ENCODE data around the gene FASTKD3.
A peak's percentile ranks its signal among the peaks of the same experiment; 100 is the strongest.

The FASTKD3 gene

GRCh38 chr5:7852988-7853387, 15.8 kb downstream of the FASTKD3 start:
- Histone ChIP-seq H3K9me3 (replicated peaks in 1 of 2; ENCODE audit: control insufficient read depth in 2 of 2, insufficient read depth in 1 of 2, low read depth in 1 of 2, low read length in 2 of 2) (peaks cover 3% of the 10 kb centered on the region in 2 donors), H2BK120ac (ENCODE audit: low read depth, low read length) (no peak overlapping the region), H3K14ac (ENCODE audit: low read length) (no peak overlapping the region), H4K91ac (ENCODE audit: low read depth, low read length, poor library complexity) (no peak overlapping the region), H3K36me3 (replicated peaks in 1 of 2; ENCODE audit: control insufficient read depth in 2 of 2, insufficient read depth in 2 of 2, low read length in 2 of 2) (peaks cover 4 to 6% of the 10 kb centered on the region in 2 donors), H3K9ac (ENCODE audit: low read depth, low read length, poor library complexity) (no peak overlapping the region), H3K4me3 (ENCODE audit: low read length in 2 of 2) (no peak overlapping the region), H2AFZ (ENCODE audit: low read length) (no peak overlapping the region), H3K27me3 (ENCODE audit: control insufficient read depth in 3 of 3, insufficient read depth in 3 of 3, low read depth in 1 of 3, low read length in 3 of 3) (peaks cover 0 to 17% (median 5%) of the 10 kb centered on the region in 3 experiments), H4K8ac (ENCODE audit: low read depth, low read length) (no peak overlapping the region), H2BK5ac (ENCODE audit: low read length) (no peak overlapping the region), H3K18ac (ENCODE audit: low read length) (no peak overlapping the region), H3K23ac (ENCODE audit: low read depth, low read length, poor library complexity) (no peak overlapping the region), H2BK15ac (ENCODE audit: low read length) (no peak overlapping the region), H3K4ac (ENCODE audit: low read length) (no peak overlapping the region), H2BK12ac (ENCODE audit: low read length) (no peak overlapping the region), H2AK5ac (ENCODE audit: low read depth, low read length) (no peak overlapping the region), H3K79me1 (ENCODE audit: low read depth, low read length) (no peaks in the 10 kb centered on the region), H3K27ac (replicated peaks; ENCODE audit: low read length) (no peak overlapping the region), H3K4me1 (ENCODE audit: control insufficient read depth in 2 of 2, insufficient read depth in 1 of 2, low read depth in 1 of 2, low read length in 2 of 2) (peaks cover 3 to 5% of the 10 kb centered on the region in 2 donors), H3K4me2 (ENCODE audit: insufficient read depth, low read length, poor library complexity, severe bottlenecking) (no peak overlapping the region)
- no CpG with 5 or more reads among the region's 2 CpGs for WGBS, 2 donors (ENCODE audit: extremely low coverage in 2 of 2, insufficient read length in 2 of 2, insufficient replicate concordance in 1 of 2)
- no peak for DNase-seq (ENCODE audit: low spot score)

- no peak overlapping the region for H3K14ac ChIP-seq (ENCODE audit: low read length)
- H4K91ac ChIP-seq (ENCODE audit: low read depth, low read length, poor library complexity) = no peak overlapping the region
- no peak overlapping the region for H2BK15ac ChIP-seq (ENCODE audit: low read length)
- no peak overlapping the region for H3K27ac ChIP-seq (replicated peaks; ENCODE audit: low read length)
- no peak overlapping the region for H2BK120ac ChIP-seq (ENCODE audit: low read depth, low read length)
- peak overlapping the region; percentile 23 for H2AK5ac ChIP-seq (ENCODE audit: low read depth, low read length)
- H4K8ac ChIP-seq (ENCODE audit: low read depth, low read length) = no peak overlapping the region
- H3K79me1 ChIP-seq (ENCODE audit: low read depth, low read length) = no peaks in the 10 kb centered on the region
- no CpG with 5 or more reads among the region's 1 CpG for WGBS, 2 donors (ENCODE audit: extremely low coverage in 2 of 2, insufficient read length in 2 of 2, insufficient replicate concordance in 1 of 2)
- H2BK5ac ChIP-seq (ENCODE audit: low read length) = no peak overlapping the region
- H3K9me3 ChIP-seq (replicated peaks in 1 of 2; ENCODE audit: control insufficient read depth in 2 of 2, insufficient read depth in 1 of 2, low read depth in 1 of 2, low read length in 2 of 2) = peaks cover 3% of the 10 kb centered on the region in 2 donors
- peaks cover 2% of the 10 kb centered on the region in 2 donors for H3K36me3 ChIP-seq (replicated peaks in 1 of 2; ENCODE audit: control insufficient read depth in 2 of 2, insufficient read depth in 2 of 2, low read length in 2 of 2)
- H3K27me3 ChIP-seq (ENCODE audit: control insufficient read depth in 3 of 3, insufficient read depth in 3 of 3, low read depth in 1 of 3, low read length in 3 of 3) = peaks cover 0 to 18% (median 4%) of the 10 kb centered on the region in 3 experiments
- no peak overlapping the region for H2BK12ac ChIP-seq (ENCODE audit: low read length)
- no peak for DNase-seq (ENCODE audit: low spot score)
- no peak overlapping the region for H2AFZ ChIP-seq (ENCODE audit: low read length)
- H3K4me1 ChIP-seq (ENCODE audit: control insufficient read depth in 2 of 2, insufficient read depth in 1 of 2, low read depth in 1 of 2, low read length in 2 of 2) = peaks cover 3 to 5% of the 10 kb centered on the region in 2 donors
- no peak overlapping the region for H3K9ac ChIP-seq (ENCODE audit: low read depth, low read length, poor library complexity)
- H3K4ac ChIP-seq (ENCODE audit: low read length) = no peak overlapping the region
- no peak overlapping the region for H3K4me2 ChIP-seq (ENCODE audit: insufficient read depth, low read length, poor library complexity, severe bottlenecking)
- no peak overlapping the region for H3K18ac ChIP-seq (ENCODE audit: low read length)
- no peak overlapping the region for H3K23ac ChIP-seq (ENCODE audit: low read depth, low read length, poor library complexity)
- no peak overlapping the region for H3K4me3 ChIP-seq (ENCODE audit: low read length in 2 of 2)
Observed at GRCh38 chr5:7852542-7852941, 16.3 kb downstream of the FASTKD3 start.

DNA sequence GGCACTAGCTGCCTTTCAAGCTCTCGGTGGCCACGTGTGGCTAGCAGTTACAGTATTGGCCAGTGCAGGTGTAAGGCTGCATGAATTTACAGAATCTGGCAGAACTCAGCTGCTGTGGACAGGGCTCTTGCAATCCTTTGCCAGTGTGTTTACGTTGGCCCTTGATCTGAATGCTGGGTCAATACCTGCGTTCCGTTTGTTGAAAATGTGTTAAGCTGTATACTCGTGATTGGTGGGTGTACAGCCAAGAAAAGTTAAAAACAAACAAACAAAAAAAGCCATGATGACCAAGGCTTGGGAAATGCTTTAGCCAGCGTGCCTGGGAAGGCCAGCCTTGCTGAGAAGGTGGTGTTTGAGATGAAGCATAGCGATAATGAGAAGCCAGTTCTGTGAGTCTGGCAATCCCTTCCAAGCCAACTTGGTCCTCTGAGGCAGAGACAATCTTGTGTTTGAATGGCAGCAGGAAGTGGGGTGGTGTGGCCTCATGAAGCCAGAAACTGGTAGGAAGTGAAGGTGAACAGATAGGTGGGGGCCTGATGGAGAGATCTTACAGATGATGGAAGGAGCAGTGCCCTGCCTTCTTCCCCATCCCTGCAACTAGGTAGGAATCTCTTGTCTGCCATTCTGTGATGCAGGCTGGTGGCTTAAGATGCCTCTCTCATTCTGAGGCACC, 17.1 kb downstream of the FASTKD3 start:
- peak overlapping the region; percentile 96 for H2AFZ ChIP-seq (ENCODE audit: low read length)
- H3K18ac ChIP-seq (ENCODE audit: low read length) = no peak overlapping the region
- no peak overlapping the region for H3K23ac ChIP-seq (ENCODE audit: low read depth, low read length, poor library complexity)
- peaks cover 0 to 18% (median 3%) of the 10 kb centered on the region in 3 experiments for H3K27me3 ChIP-seq (ENCODE audit: control insufficient read depth in 3 of 3, insufficient read depth in 3 of 3, low read depth in 1 of 3, low read length in 3 of 3)
- peak overlapping the region; percentile 21 for H4K8ac ChIP-seq (ENCODE audit: low read depth, low read length)
- H3K9me3 ChIP-seq (replicated peaks in 1 of 2; ENCODE audit: control insufficient read depth in 2 of 2, insufficient read depth in 1 of 2, low read depth in 1 of 2, low read length in 2 of 2) = peaks cover 3% of the 10 kb centered on the region in 2 donors
- no peak for DNase-seq (ENCODE audit: low spot score)
- H3K27ac ChIP-seq (replicated peaks; ENCODE audit: low read length) = no peak overlapping the region
- H2BK5ac ChIP-seq (ENCODE audit: low read length) = no peak overlapping the region
- no peaks in the 10 kb centered on the region for H3K79me1 ChIP-seq (ENCODE audit: low read depth, low read length)
- H2AK5ac ChIP-seq (ENCODE audit: low read depth, low read length) = peak overlapping the region; percentile 90
- no peak overlapping the region for H2BK120ac ChIP-seq (ENCODE audit: low read depth, low read length)
- no peak overlapping the region for H3K4me2 ChIP-seq (ENCODE audit: insufficient read depth, low read length, poor library complexity, severe bottlenecking)
- H3K4me1 ChIP-seq (ENCODE audit: control insufficient read depth in 2 of 2, insufficient read depth in 1 of 2, low read depth in 1 of 2, low read length in 2 of 2) = peaks cover 3 to 5% of the 10 kb centered on the region in 2 donors
- no peak overlapping the region for H3K4me3 ChIP-seq (ENCODE audit: low read length in 2 of 2)
- H4K91ac ChIP-seq (ENCODE audit: low read depth, low read length, poor library complexity) = no peak overlapping the region
- H3K36me3 ChIP-seq (replicated peaks in 1 of 2; ENCODE audit: control insufficient read depth in 2 of 2, insufficient read depth in 2 of 2, low read length in 2 of 2) = no peaks in the 10 kb centered on the region
- no CpG with 5 or more reads among the region's 8 CpGs for WGBS, 2 donors (ENCODE audit: extremely low coverage in 2 of 2, insufficient read length in 2 of 2, insufficient replicate concordance in 1 of 2)
- H2BK15ac ChIP-seq (ENCODE audit: low read length) = peak overlapping the region; percentile 66
- no peak overlapping the region for H3K4ac ChIP-seq (ENCODE audit: low read length)
- H3K9ac ChIP-seq (ENCODE audit: low read depth, low read length, poor library complexity) = no peak overlapping the region
- no peak overlapping the region for H2BK12ac ChIP-seq (ENCODE audit: low read length)
- no peak overlapping the region for H3K14ac ChIP-seq (ENCODE audit: low read length)

DNA sequence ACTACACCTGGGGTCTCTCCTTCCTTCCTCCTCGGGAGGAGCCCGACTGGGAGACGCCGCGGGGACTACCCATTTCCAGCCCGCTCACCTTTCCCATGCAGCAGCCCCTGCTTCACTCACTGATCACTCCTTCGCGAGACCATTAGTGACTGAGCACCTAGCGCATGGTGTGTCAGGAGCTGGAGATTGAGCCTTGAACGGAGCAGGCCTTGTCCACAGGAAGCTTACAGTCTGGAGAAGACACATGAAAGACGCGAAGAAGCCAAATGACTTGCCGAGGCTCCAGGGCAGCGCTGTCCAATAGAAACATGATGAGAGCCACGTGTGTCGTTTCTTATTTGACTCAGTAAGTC, 17.6 kb downstream of the FASTKD3 start:
- H3K4me1 ChIP-seq (ENCODE audit: control insufficient read depth in 2 of 2, insufficient read depth in 1 of 2, low read depth in 1 of 2, low read length in 2 of 2) = peaks cover 3 to 5% of the 10 kb centered on the region in 2 donors
- DNase-seq (ENCODE audit: low spot score) = no peak
- H4K91ac ChIP-seq (ENCODE audit: low read depth, low read length, poor library complexity) = no peak overlapping the region
- H3K27ac ChIP-seq (replicated peaks; ENCODE audit: low read length) = peak overlapping the region; percentile 82
- H3K79me1 ChIP-seq (ENCODE audit: low read depth, low read length) = no peaks in the 10 kb centered on the region
- peaks cover 3% of the 10 kb centered on the region in 2 donors for H3K9me3 ChIP-seq (replicated peaks in 1 of 2; ENCODE audit: control insufficient read depth in 2 of 2, insufficient read depth in 1 of 2, low read depth in 1 of 2, low read length in 2 of 2)
- peak overlapping the region; percentile 95 for H3K18ac ChIP-seq (ENCODE audit: low read length)
- H3K4me2 ChIP-seq (ENCODE audit: insufficient read depth, low read length, poor library complexity, severe bottlenecking) = peak overlapping the region; percentile 79
- peak overlapping the region; percentile 66 for H2BK15ac ChIP-seq (ENCODE audit: low read length)
- peak overlapping the region; percentile 55 to 94 for H3K4me3 ChIP-seq (ENCODE audit: low read length in 2 of 2)
- no peaks in the 10 kb centered on the region for H3K36me3 ChIP-seq (replicated peaks in 1 of 2; ENCODE audit: control insufficient read depth in 2 of 2, insufficient read depth in 2 of 2, low read length in 2 of 2)
- H3K4ac ChIP-seq (ENCODE audit: low read length) = no peak overlapping the region
- peaks cover 0 to 18% (median 3%) of the 10 kb centered on the region in 3 experiments for H3K27me3 ChIP-seq (ENCODE audit: control insufficient read depth in 3 of 3, insufficient read depth in 3 of 3, low read depth in 1 of 3, low read length in 3 of 3)
- H4K8ac ChIP-seq (ENCODE audit: low read depth, low read length) = peak overlapping the region; percentile 21
- no peak overlapping the region for H3K23ac ChIP-seq (ENCODE audit: low read depth, low read length, poor library complexity)
- H2BK120ac ChIP-seq (ENCODE audit: low read depth, low read length) = peak overlapping the region; percentile 11
- H2AK5ac ChIP-seq (ENCODE audit: low read depth, low read length) = peak overlapping the region; percentile 90
- H2BK5ac ChIP-seq (ENCODE audit: low read length) = peak overlapping the region; percentile 79
- no peak overlapping the region for H3K14ac ChIP-seq (ENCODE audit: low read length)
- H2AFZ ChIP-seq (ENCODE audit: low read length) = peak overlapping the region; percentile 96
- no peak overlapping the region for H2BK12ac ChIP-seq (ENCODE audit: low read length)
- H3K9ac ChIP-seq (ENCODE audit: low read depth, low read length, poor library complexity) = no peak overlapping the region
- no CpG with 5 or more reads among the region's 16 CpGs for WGBS, 2 donors (ENCODE audit: extremely low coverage in 2 of 2, insufficient read length in 2 of 2, insufficient replicate concordance in 1 of 2)

All from neuronal stem cell (in vitro differentiated cells).